H54 (cell line): ENCODE data around the gene NIPSNAP2.

ENCODE experiments used
- DNase-seq: peaks from one replicate; pipeline ENCODE4 v3.0.0; 2011; ENCODE audit warnings: low spot score, mixed read lengths; ENCODE audit not compliant: insufficient read length
- FAIRE-seq: peaks from 3 replicates; lab custom pipeline; 2011; peaks lifted over from hg19 to GRCh38; lab: Jason Lieb, UNC
- POLR2A ChIP-seq: IDR thresholded peaks from 2 replicates; pipeline ENCODE4 v1.6.1; 2011; ENCODE audit warnings: low read depth, mild to moderate bottlenecking, low read length

NIPSNAP2 gene

DNA sequence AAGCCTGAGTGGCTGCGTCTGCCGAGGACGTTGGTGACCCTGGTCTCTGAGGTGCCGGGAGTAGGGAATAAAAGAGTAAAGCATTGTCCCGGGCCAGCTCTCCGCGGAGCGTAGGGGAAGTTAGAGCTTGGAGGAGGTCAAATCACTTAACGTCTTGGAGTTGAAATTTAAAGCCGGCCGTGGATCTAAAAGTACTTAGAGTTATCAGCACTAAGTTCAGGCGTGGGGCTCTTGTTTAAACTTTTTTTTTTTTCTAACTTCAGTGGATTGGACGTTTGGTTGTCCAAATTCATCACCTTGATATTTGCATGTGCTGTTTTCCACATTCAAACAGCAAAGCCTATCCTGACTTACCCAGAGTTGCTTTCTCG is 700 bp downstream of the NIPSNAP2 start:
- no peak for TF ChIP-seq POLR2A
- DNase-seq: no peak
- FAIRE-seq: no peak

DNA sequence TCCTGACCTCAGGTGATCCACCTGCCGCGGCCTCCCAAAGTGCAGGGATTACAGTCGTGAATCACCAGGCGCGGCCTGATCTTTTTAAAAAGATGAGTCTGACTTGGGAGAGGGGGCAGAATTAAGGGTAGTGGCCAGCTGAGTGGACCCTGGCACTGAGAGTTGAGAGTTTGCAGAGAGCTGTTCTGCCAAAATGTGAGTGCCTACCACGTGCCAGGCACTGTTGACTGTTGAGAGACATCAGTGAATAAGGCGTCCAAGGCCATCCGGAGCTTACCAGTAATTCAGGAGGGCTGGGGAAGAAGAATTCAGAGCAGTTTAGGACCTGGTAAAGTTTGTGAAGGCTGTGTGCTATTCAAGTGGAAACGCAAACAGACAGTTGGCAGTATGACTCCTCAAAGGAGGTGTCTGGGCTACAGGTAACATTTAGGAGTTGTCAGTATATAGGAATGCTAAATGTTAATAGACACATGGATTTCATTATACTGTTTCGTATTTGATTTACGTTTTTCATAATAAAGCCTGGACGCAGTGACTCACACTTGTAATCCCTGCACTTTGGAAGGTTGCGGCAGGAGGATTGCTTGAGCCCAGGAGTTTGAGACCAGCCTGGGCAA is 1.5 kb downstream of the NIPSNAP2 start:
- TF ChIP-seq POLR2A: no peak
- no peak for FAIRE-seq
- DNase-seq: no peak

DNA sequence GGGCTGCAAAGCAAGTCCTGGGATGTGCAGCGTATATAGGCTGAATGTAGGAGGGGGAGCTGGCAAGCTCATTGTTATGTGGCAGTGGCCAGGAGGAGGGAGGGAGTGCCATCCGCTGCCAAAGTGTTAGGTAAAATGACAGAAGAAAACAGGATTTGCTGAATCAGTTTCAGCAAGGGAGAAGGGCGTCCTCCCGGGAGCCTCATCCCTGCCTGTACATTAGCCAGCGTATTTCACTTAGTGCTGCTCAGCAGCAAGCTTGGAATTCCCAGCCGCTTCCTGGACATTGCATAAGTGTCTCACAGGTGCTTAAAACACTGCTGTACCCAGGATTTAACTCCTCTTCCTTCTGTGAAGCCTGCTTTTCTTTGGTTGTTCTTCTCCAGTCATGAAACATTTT is 2.5 kb downstream of the NIPSNAP2 start:
- DNase-seq (no peak), FAIRE-seq (no peak)
- no peak for TF ChIP-seq POLR2A

DNA sequence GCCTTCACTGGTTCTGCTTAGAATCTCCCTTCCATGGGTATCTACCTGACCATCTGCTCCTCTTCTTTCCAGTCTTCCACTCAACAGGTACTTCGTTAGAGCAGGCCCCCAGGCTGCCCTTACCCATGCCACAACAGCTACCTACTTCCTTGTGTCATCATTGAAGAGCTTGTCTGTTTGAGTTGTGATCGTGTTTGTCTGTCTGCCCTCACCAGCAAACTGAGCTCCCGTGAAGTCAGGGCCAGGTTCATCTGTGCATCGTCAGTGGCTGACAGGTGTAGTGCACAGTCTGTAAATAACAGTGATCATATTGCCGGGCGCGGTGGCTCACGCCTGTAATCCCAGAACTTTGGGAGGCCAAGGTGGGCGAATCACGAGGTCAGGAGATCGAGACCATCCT is 5.0 kb downstream of the NIPSNAP2 start:
- TF ChIP-seq POLR2A: no peak
- no peak for DNase-seq
- no peak for FAIRE-seq

DNA sequence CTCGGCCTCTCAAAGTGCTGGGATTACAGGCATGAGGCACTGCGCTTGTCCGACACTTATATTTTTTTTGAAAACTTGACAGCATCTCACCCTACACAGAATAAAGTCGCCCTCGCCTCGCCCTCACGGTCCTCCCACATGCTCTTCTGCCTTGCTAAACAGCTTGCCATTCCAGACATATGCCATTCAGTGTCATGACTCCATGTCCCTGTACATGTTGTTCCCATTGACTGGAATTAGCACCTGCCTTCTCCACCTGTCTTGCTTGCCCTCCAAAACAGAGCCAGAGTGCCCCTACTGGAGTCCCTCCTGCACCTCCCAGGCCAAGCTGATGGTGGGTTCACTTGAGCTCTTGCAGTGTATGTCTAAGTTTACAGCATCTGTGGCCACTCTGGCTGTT is 6.2 kb downstream of the NIPSNAP2 start:
- FAIRE-seq: no peak
- DNase-seq: no peak
- TF ChIP-seq POLR2A: no peak

DNA sequence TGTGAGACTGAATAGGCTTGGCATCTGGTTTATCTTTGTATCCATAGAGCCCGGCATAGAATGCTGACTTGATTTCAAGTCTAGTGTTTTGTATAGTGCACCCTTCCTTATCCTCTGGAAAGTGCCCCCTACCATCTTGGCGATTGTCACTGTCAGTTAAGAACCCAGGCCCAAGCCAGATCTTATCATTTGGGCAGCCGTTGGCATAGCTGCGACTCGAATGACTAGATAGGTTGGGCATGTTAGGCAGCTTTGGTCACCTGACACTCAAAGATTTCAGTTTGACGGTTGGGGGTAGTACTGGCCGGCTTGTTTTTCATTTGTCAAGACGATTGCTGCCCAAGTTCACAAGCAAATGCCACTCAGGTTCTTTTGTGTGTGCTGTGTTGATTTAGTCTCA is 6.6 kb downstream of the NIPSNAP2 start:
- no peak for TF ChIP-seq POLR2A
- FAIRE-seq (no peak), DNase-seq (no peak)

DNA sequence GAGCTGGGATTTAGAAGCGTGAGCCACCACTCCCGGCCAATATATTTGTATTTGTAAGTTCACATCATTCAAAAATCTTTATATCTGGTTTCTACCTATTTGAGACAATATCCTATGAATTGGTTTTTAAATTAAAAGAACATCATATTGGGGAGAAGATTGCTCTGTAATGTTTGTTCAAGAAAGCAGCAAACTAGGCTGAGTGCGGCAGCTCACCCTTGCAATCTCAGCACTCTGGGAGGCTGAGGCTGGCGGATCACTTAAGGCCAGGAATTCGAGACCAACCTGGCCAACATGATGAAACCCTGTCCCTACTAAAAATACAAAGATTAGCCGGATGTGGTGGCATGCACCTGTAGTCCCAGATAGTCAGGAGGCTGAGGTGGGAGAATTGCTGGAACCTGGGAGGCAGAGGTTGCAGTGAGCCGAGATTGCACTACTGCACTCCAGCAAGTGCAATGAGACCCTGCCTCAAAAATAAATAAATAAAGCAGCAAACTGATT is 9.4 kb downstream of the NIPSNAP2 start:
- TF ChIP-seq POLR2A: no peak
- FAIRE-seq (no peak), DNase-seq (no peak)

DNA sequence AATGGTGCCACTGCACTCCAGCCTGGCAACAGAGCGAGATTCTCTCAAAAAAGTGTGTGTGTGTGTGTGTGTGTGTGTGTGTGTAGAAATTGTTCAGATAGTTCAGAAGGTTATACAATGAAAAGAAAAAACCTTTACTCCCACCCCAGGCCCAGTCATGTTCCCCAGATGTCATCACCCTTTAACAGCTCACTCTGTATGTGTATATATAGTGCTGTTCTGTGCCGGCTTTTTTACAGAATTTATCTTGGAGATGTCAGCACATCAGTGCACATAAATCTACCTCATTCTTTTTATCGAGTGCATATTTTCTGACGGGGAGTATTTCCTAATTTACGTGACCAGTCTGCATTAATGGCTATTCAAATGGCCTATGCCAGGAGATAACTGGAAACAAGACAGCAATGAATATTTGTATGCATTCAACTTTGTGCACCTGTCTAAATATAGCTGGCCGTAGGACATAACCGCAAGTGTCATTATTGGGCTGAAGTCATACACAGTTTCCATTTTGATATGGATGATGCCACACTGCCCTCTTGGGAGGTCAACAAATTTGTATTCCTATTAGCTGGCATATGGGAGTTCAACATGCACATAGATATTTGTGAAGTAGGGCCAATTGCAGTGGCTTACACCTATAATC is 11.7 kb downstream of the NIPSNAP2 start:
- no peak for DNase-seq
- no peak for FAIRE-seq
- TF ChIP-seq POLR2A: no peak

DNA sequence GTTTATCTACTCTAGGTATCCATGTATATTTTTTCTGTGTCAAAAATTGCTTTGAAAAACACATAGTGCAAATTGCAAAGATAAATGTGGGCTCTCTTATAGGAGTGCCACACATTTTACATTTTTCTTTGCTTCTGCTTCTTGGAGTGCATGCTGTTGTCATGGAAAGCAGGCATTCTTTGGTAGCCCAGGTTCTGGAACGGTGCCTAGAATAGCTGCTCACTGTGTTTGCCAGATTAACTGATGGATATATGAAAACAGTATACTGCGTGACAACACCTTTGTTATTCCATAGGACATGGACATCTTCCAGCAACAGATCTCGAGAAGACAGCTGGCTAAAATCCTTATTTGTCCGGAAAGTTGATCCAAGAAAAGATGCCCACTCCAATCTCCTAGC is 13.4 kb downstream of the NIPSNAP2 start:
- DNase-seq (no peak), FAIRE-seq (no peak)
- no peak for TF ChIP-seq POLR2A

DNA sequence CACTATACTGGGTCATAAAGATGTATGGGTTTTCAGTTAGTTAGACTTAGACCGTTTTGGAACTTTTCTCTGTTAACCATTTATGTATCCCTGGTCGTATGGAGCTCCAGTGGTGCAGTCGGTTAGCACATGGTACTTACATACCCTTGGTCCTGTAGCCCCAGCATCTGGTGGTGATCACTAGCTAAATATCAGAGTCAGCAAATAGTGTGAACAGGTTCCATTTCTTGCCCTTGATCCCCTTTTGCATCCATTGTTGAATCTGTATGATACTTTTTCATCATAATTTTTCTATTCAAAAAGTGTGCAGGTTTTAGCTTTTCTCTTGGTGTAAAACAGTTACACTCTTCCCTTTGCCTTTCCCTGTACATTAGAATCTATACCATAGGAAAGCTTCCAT is 15.9 kb downstream of the NIPSNAP2 start:
- FAIRE-seq (no peak), DNase-seq (no peak)
- TF ChIP-seq POLR2A: no peak

DNA sequence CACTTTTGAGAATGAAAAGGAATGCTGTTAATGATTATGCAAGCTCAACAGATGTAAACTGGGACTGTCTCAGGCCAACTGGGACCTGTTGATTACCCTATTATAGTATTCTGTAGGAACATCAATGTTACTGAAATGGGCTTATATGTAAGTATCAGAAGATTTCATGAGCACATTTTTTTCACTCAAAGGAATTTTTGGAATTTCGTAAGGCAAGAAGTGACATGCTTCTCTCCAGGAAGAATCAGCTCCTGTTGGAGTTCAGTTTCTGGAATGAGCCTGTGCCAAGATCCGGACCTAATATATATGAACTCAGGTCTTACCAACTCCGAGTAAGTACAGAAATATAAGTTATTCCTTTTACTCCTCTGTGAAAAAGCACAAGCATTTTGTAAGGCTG is 19.2 kb downstream of the NIPSNAP2 start:
- DNase-seq (no peak), FAIRE-seq (no peak)
- no peak for TF ChIP-seq POLR2A

DNA sequence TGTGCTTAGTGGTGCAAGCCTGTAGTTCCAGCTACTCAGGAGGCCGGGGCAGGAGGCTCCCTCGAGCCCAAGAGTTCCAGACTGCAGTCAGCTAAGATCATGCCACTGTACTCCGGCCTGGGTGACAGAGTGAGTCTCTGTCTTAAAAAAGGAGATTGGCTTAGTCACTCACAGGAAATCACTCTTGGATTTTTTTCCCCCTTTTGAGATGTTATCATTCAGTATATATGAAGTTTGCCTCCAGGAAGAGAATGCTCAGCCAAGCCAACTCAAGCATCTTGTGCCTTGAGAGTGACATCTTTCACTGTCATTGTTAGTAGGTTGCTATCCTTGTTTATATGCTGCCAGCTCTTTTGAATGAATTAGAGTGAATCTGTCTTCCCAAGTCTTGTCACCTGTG is 28.0 kb downstream of the NIPSNAP2 start:
- DNase-seq: no peak
- TF ChIP-seq POLR2A: no peak
- no peak for FAIRE-seq

DNA sequence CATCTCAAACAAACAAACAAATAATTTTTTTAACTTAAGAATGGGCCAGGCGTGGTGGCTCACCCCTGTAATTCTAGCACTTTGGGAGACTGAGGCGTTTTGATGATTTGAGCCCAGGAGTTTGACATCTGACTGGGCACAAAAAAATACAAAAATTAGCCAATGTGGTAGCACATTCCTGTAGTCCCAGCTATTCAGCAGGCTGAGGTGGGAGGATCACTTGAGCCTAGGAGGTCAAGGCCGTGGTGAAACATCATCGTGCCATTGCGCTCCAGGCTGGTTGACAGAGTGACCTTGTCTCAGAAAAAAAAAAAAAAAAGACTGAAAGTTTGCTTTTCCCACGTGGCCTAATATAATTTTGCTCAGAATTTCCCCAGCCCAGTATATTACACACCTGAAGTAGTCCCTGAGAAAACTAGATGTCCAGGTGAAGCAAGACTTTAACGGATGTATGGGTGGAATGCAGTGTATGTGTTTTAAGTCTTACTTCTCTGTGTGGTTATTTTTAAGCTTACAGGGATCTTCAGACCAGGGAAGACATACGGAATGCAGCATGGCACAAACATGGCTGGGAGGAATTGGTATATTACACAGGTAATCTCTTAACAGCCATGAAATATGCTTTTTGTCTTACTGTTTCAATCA is 32.6 kb downstream of the NIPSNAP2 start:
- TF ChIP-seq POLR2A: no peak
- DNase-seq (no peak), FAIRE-seq (no peak)

DNA sequence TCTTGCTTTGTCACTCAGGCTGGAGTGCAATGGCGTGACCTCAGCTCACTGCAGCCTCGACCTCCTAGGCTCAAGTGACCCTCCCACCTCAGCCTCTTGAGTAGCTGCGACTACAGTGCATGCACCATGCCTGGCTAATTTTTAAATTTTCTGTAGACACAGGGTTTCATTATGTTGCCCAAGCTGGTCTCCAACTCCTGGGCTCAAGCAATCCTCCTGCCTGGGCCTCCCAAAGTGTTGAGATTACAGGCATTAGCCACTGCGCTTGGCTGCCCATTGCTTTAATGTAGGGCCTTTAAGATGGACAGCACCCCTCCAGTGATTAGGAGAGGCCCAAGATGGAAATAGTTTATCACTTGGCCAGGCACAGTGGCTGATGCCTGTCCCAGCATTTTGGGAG is 39.4 kb downstream of the NIPSNAP2 start:
- FAIRE-seq: no peak
- no peak for TF ChIP-seq POLR2A
- DNase-seq: no peak
